Activated B cell treated with CpG ODN at 0.5 μM for 24 hours (primary cell): ENCODE measurements around the gene GDE1. TPM values are rescaled to one million over a fixed set of nuclear protein-coding genes. Genes with fewer than 3 reads are reported as not detected.

Experiments used
- ATAC-seq: fragments of 200-7000 bp; cut with Tn5 transposase; one replicate; pipeline ENCODE4 v1.10.0; 2021; ENCODE audit warnings: low read depth, mild to moderate bottlenecking, moderate library complexity
- CTCF ChIA-PET: fragments of 350-600 bp; sonication (Branson Sonifier 250); formaldehyde crosslinking; loops from one replicate; lab custom pipeline; 2021; ENCODE audit warnings: antibody characterized with exemption; lab: Charles Lee
- POLR2A ChIA-PET: fragments of 350-600 bp; sonication (Branson Sonifier 250); formaldehyde crosslinking; loops from one replicate; lab custom pipeline; 2021; ENCODE audit warnings: antibody characterized with exemption; lab: Charles Lee
- DNase-seq: peaks from one replicate; pipeline ENCODE4 v3.0.0; 2022
- H3K27ac Mint-ChIP-seq: one replicate; pipeline ENCODE4 v1.8.0; 2020; ENCODE audit warnings: mixed read lengths
- H3K27me3 Mint-ChIP-seq: one replicate; pipeline ENCODE4 v1.8.0; 2021; ENCODE audit warnings: mixed read lengths
- H3K36me3 Mint-ChIP-seq: one replicate; pipeline ENCODE4 v1.8.0; 2021; ENCODE audit warnings: low read depth, mixed read lengths
- H3K4me1 Mint-ChIP-seq: one replicate; pipeline ENCODE4 v1.8.0; 2021; ENCODE audit warnings: mixed read lengths
- H3K4me3 Mint-ChIP-seq: one replicate; pipeline ENCODE4 v1.8.0; 2020; ENCODE audit warnings: mild to moderate bottlenecking, mixed read lengths
- H3K9me3 Mint-ChIP-seq: one replicate; pipeline ENCODE4 v1.8.0; 2020; ENCODE audit warnings: mixed read lengths
- CTCF ChIP-seq: fragments of 200-600 bp; IDR thresholded peaks from one replicate; pipeline ENCODE4 v1.8.0; 2022; ENCODE audit warnings: antibody characterized with exemption, mild to moderate bottlenecking
- intact Hi-C: fragments of 100-400 bp; cut with micrococcal nuclease; formaldehyde crosslinking; loops from one replicate; pipeline ENCODE4 v1.15.1; 2024
- total RNA-seq: library from RNA; stranded (reverse); gene quantifications from 2 replicates; pipeline ENCODE4 v1.2.3, GENCODE V29; 2022

Gene GDE1
- total RNA-seq, 1 donor from 2014 or later = 17.0 TPM

- H3K27ac Mint-ChIP-seq = no peak overlapping the region
- ChIA-PET CTCF (no interaction called here), POLR2A (no interaction called here)
- TF ChIP-seq CTCF = no peak
- peaks cover 40% of the 10 kb centered on the region for H3K36me3 Mint-ChIP-seq
- intact Hi-C loops = no loop called here
- no peak for DNase-seq
- no peak overlapping the region for H3K4me3 Mint-ChIP-seq
- ATAC-seq = no peak
- H3K27me3 Mint-ChIP-seq = no peaks in the 10 kb centered on the region
- peaks cover 15% of the 10 kb centered on the region for H3K4me1 Mint-ChIP-seq
- H3K9me3 Mint-ChIP-seq = no peaks in the 10 kb centered on the region
These were observed 6.8 kb upstream of the GDE1 start for GRCh38 chr16:19528666-19529065.

- no peak for DNase-seq
- Mint-ChIP-seq H3K27ac (no peak overlapping the region), H3K36me3 (peaks cover 26% of the 10 kb centered on the region), H3K4me3 (no peak overlapping the region), H3K9me3 (no peaks in the 10 kb centered on the region), H3K4me1 (peaks cover 24% of the 10 kb centered on the region), H3K27me3 (no peaks in the 10 kb centered on the region)
- no peak for TF ChIP-seq CTCF
- intact Hi-C loops = no loop called here
- CTCF ChIA-PET = no interaction called here
- no peak for ATAC-seq
- POLR2A ChIA-PET = no interaction called here
These were observed 5.3 kb upstream of the GDE1 start for GRCh38 chr16:19527161-19527560.

- peaks cover 37% of the 10 kb centered on the region for H3K4me1 Mint-ChIP-seq
- ATAC-seq (no peak), DNase-seq (no peak)
- no peak for TF ChIP-seq CTCF
- H3K27me3 Mint-ChIP-seq = no peaks in the 10 kb centered on the region
- CTCF ChIA-PET = interaction anchor here (1.2 to 2.0 kb wide), 2 partner anchors 9 to 23 kb away, joined by 3 to 5 read pairs; no protein-coding TSS in a partner anchor
- intact Hi-C loops = no loop called here
- no peak overlapping the region for H3K27ac Mint-ChIP-seq
- no peaks in the 10 kb centered on the region for H3K9me3 Mint-ChIP-seq
- POLR2A ChIA-PET = interaction anchor here (1.8 to 2.8 kb wide), 2 partner anchors 20 to 30 kb away, joined by 4 to 52 read pairs; partner anchors contain the start of gene VPS35L
- H3K4me3 Mint-ChIP-seq = peak overlapping the region; percentile 98
- H3K36me3 Mint-ChIP-seq = peaks cover 23% of the 10 kb centered on the region
These were observed 3.5 kb upstream of the GDE1 start for GRCh38 chr16:19525385-19525723.

- no peak for TF ChIP-seq CTCF
- Mint-ChIP-seq H3K36me3 (peaks cover 18% of the 10 kb centered on the region), H3K27ac (peak overlapping the region; percentile 79), H3K4me3 (peak overlapping the region; percentile 98), H3K27me3 (no peaks in the 10 kb centered on the region), H3K9me3 (no peaks in the 10 kb centered on the region), H3K4me1 (peaks cover 40% of the 10 kb centered on the region)
- ATAC-seq (no peak), DNase-seq (no peak)
- CTCF ChIA-PET = interaction anchor here (1.2 to 2.0 kb wide), 4 partner anchors 9 to 30 kb away, joined by 3 to 7 read pairs (median 4); partner anchors contain the start of gene VPS35L
- POLR2A ChIA-PET = interaction anchor here (0.8 to 2.8 kb wide), 6 partner anchors 21 to 723 kb away, joined by 3 to 52 read pairs (median 6); partner anchors contain the start of genes ARL6IP1, COQ7, IQCK and KNOP1
- intact Hi-C loops = loop anchor here (5.0 kb wide), 5 partner anchors 193 to 597 kb away; partner anchors contain the start of genes IQCK, KNOP1 and SMG1
These were observed 2.9 kb upstream of the GDE1 start for GRCh38 chr16:19524616-19525384.

- Mint-ChIP-seq H3K4me1 (peaks cover 43% of the 10 kb centered on the region), H3K27ac (peak overlapping the region; percentile 79), H3K27me3 (no peaks in the 10 kb centered on the region), H3K9me3 (no peaks in the 10 kb centered on the region), H3K36me3 (peaks cover 16% of the 10 kb centered on the region), H3K4me3 (peak overlapping the region; percentile 98)
- ATAC-seq (no peak), DNase-seq (no peak)
- POLR2A ChIA-PET = interaction anchor here (0.5 to 2.8 kb wide), 8 partner anchors 21 to 734 kb away, joined by 3 to 52 read pairs (median 6); partner anchors contain the start of genes ARL6IP1, COQ7, IQCK and KNOP1
- TF ChIP-seq CTCF = no peak
- intact Hi-C loops = loop anchor here (5.0 kb wide), 5 partner anchors 193 to 597 kb away; partner anchors contain the start of genes IQCK, KNOP1 and SMG1
- CTCF ChIA-PET = interaction anchor here (1.2 to 2.0 kb wide), 4 partner anchors 10 to 31 kb away, joined by 3 to 7 read pairs (median 4); partner anchors contain the start of gene VPS35L
These were observed 2.4 kb upstream of the GDE1 start for GRCh38 chr16:19524356-19524615.
